HUDEP-2 (cell line): ENCODE measurements around the gene AIG1.

Experiments used
- DNase-seq, 76 experiments: peaks; one replicate each; lab custom pipeline; 2025; ENCODE audit not compliant: unreplicated experiment in 76 of 76; lab: John Stamatoyannopoulos, UW

AIG1 gene

GRCh38 chr6:143090314-143091044, 29.8 kb downstream of the AIG1 start:
- no peak for DNase-seq

- DNase-seq, result no peak
Observed at GRCh38 chr6:143092768-143093167, 32.1 kb downstream of the AIG1 start.

GRCh38 chr6:143093290-143093689, 32.6 kb downstream of the AIG1 start:
- DNase-seq, result no peak

GRCh38 chr6:143096403-143096802, 35.7 kb downstream of the AIG1 start:
- no peak for DNase-seq

GRCh38 chr6:143097224-143097795, 36.6 kb downstream of the AIG1 start:
- DNase-seq, result no peak

GRCh38 chr6:143098054-143098671, 37.5 kb downstream of the AIG1 start:
- no peak for DNase-seq

- DNase-seq, result no peak
Observed at GRCh38 chr6:143099647-143100046, 39.0 kb downstream of the AIG1 start.

- DNase-seq, result no peak
Observed at GRCh38 chr6:143100429-143100828, 39.7 kb downstream of the AIG1 start.

- no peak for DNase-seq
Observed at GRCh38 chr6:143103916-143104315, 43.2 kb downstream of the AIG1 start.

- DNase-seq, result no peak
Observed at GRCh38 chr6:143107440-143107839, 46.8 kb downstream of the AIG1 start.

GRCh38 chr6:143107911-143108761, 47.4 kb downstream of the AIG1 start:
- no peak for DNase-seq

GRCh38 chr6:143109196-143109595, 48.5 kb downstream of the AIG1 start:
- no peak for DNase-seq

- DNase-seq, result no peak
Observed at GRCh38 chr6:143110572-143110971, 49.9 kb downstream of the AIG1 start.

- DNase-seq, result no peak
Observed at GRCh38 chr6:143110996-143111395, 50.3 kb downstream of the AIG1 start.

GRCh38 chr6:143111443-143111842, 50.8 kb downstream of the AIG1 start:
- no peak for DNase-seq

GRCh38 chr6:143112084-143112768, 51.5 kb downstream of the AIG1 start:
- DNase-seq, result no peak

- DNase-seq, result no peak
Observed at GRCh38 chr6:143112837-143113236, 52.1 kb downstream of the AIG1 start.

- no peak for DNase-seq
Observed at GRCh38 chr6:143115728-143116127, 55.0 kb downstream of the AIG1 start.

- peak in 6 of 76 experiments; percentile 6 to 36 (median 11) for DNase-seq
Observed at GRCh38 chr6:143117108-143117507, 56.4 kb downstream of the AIG1 start.

- DNase-seq, result no peak
Observed at GRCh38 chr6:143119260-143119659, 58.6 kb downstream of the AIG1 start.

- no peak for DNase-seq
Observed at GRCh38 chr6:143123081-143123480, 62.4 kb downstream of the AIG1 start.
